Hematopoietic multipotent progenitor cell treated with erythropoietin and hydrocortisone succinate and interleukin-3 and kit ligand, for 15 days (in vitro differentiated cells): Measurements from ENCODE around the gene WDR70.

ENCODE experiments used
- DNase-seq: peaks from one replicate; pipeline ENCODE4 v3.0.0-alpha.2; 2015; ENCODE audit warnings: low spot score

WDR70 gene

GRCh38 chr5:37724395-37725125, 345.4 kb downstream of the WDR70 start:
- no peak for DNase-seq

DNA sequence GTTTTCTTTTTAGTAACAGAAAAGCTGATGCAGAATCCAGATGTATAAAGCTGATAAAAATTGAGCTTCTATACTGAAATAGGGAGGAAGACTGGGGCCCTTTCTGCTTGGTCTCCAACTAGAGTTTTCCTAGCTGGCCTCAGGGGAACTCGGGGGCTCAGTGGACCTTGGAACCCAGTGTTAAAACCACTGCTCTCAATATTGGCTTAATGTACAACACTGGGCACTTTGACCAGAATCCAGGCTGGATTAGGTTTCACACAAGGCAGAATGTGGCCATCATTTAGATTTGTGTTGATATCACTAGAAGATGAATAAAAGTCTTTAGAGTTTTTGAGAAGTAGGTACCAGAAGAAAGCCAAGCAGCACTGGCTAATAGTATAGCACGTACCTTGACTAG, 346.1 kb downstream of the WDR70 start:
- no peak for DNase-seq

GRCh38 chr5:37727238-37727637, 348.1 kb downstream of the WDR70 start:
- DNase-seq = no peak

DNA sequence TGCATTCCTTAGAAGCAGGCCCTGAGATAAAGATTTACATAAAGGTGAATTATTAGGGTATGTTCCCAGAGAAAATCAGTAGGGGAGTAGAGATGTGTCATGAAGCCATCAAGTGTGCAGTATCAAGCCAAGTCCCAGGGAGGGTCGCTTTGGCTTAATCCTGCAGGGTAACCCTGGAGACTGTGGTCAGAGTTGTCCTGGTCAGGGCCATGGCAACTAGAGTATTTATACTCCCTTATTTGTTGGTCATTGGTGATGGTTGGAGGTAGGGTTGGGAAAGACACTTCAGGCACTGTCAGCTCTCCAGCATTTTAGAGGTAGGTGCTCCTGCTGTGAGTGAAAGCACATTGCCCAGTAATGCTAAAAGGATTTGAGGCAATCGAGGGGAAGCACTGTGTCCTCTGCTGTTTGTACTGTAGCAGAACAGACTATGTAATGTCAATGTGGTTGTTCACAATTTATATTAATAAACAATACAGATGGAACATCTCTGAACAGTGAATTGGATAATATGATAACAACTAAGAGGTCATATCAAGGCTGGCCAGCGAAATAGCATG, 351.9 kb downstream of the WDR70 start:
- no peak for DNase-seq

DNA sequence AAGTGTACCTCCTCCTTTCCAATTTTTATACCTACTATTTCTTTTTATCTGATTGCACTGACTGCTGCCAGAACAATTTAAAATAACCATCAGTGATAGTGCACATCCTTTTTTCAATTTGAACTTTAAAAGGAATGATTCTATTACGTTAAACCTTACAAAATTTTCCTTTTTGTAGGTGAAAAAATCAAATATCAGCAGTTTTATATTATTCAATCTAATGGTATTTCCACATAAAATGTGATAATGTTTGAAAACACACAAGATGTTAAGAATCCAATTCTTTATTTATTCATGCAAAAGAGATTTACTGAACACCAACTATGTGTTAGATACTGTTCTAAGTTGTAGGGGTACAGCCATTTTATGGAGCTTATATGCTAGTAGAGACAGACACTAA, 355.0 kb downstream of the WDR70 start:
- DNase-seq = no peak

- DNase-seq = no peak
Measured at GRCh38 chr5:37735649-37736347, 356.7 kb downstream of the WDR70 start.

- no peak for DNase-seq
Measured at GRCh38 chr5:37736397-37736796, 357.3 kb downstream of the WDR70 start.

GRCh38 chr5:37737326-37738056, 358.4 kb downstream of the WDR70 start:
- no peak for DNase-seq

- peak; percentile 24 for DNase-seq
Measured at GRCh38 chr5:37738057-37738691, 359.1 kb downstream of the WDR70 start.

DNA sequence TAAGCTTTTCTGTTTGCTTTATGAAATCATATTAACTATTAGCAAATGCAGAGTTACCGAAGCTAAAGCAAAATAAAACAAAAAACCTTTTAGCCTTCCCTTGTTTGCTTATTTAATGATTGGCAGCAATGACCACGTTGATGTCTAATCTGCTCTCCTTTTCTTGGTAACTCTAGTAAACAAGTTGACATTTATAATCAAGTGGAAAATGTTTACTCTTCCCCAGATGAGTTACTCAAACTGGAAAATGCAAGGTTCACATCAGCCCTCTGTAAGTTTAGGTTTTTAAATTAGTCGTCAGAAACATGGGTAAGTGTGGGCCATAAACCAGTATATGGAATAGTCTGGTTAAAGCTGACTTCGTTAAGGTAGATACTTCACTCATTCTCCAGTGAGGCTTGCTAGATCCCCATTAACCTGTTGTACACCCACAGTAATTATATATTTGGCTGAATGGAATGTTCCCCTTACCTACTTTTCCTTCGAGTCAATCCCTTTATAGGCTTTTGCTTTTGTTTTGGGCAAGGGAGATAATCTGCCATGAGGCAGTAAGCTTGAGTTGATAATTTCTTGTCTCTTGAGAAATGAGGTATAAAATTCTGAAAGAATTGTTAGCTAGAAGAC, 359.9 kb downstream of the WDR70 start:
- DNase-seq = no peak

DNA sequence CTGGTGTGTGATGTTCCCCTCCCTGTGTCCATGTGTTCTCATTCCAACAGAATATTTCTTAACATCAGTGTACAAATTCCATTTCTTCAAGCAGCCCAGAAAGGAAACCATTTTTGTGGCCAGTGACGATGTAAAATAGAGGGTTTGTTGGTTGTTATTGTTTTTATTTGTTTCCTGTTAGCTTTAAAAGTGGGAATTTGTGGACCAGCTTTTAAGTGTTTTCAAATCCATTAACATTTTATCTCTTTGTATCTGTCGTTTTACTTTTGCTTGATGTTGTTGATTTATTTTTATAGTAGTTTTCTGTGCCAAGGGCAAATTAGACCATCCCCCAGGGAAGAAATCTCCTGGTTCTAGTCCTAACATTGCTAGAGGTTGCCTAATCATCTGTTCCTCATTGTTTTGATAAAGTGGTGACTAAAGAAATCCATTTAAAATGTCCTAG, 360.7 kb downstream of the WDR70 start:
- no peak for DNase-seq

- DNase-seq = no peak
Measured at GRCh38 chr5:37740331-37741066, 361.4 kb downstream of the WDR70 start.

- no peak for DNase-seq
Measured at GRCh38 chr5:37742111-37742510, 363.0 kb downstream of the WDR70 start.

DNA sequence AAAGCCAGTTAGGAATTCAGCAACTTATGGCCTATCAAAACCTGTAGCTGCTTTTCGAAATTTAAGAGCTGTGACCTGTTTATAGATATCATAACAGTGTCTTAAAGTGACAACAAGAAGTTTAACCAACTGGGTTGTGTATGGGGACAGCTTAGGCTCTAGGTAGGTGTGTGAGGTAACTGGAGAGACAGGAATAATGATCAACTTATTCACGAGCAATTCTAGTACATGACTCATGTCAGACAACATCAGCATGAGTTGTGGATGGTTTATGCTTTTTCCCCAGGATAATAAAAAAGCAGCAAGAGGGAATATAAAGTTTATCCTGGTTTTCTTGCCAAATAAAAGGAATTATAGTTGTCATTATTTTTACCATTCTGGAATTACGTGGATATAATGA, 372.1 kb downstream of the WDR70 start:
- no peak for DNase-seq

DNA sequence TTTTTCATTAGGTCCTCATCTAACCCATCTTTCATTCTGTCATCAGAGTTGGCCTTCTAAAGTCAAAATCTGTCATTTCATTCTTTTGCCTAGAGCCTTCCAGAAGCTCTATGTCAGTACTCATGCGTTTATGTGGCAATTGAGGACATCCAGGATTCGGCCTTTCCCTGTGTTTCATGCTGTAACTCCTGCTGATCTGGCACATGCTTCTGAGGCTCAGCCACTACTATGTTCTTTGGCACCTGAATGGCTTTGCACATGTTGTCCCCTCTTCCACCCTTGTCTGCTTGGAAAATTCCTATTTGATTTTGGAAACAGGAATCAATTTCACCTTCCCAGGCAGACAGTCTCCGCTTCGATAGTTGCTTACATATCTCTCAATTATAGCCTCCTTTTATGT, 375.9 kb downstream of the WDR70 start:
- no peak for DNase-seq

DNA sequence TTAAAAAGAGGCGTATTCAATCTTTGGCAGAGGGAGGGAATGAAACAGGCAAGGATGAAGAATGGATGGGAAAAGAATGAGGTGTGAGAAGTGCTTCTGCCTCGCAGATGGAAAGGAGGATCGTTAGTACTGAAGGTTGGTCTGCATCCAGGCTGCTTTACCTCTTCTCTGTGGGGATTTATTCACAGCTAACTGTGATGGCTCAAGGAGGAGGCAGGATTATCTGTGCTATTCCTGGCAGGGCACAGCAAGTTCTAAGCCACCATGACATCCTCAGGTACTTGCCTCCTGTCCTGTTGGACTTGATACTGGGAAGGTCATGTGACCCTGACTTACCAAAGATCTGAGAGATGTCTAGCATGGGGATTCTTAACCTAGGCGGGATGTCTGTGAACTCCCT, 376.5 kb downstream of the WDR70 start:
- no peak for DNase-seq

- DNase-seq = no peak
Measured at GRCh38 chr5:37756248-37756647, 377.1 kb downstream of the WDR70 start.

- no peak for DNase-seq
Measured at GRCh38 chr5:37757980-37758582, 379.0 kb downstream of the WDR70 start.

DNA sequence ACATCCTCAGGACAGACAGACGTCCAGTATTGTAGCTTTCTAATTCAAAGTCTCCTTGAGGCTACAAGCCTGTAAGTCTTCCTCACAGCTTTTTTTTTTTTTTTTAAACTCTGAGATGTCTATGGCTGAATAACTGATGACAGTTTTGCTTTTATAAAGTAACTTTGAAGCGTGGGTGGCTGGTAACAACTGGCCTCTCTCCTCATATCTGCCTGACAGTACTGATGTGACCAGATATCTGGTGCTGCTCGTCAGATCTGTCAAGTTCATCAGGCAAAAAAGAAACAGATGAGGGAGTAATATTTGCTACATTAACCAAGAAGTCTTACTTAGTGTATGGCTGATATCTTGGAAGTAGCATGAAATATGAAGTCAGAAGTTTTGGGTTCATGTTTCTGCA, 388.1 kb downstream of the WDR70 start:
- no peak for DNase-seq

DNA sequence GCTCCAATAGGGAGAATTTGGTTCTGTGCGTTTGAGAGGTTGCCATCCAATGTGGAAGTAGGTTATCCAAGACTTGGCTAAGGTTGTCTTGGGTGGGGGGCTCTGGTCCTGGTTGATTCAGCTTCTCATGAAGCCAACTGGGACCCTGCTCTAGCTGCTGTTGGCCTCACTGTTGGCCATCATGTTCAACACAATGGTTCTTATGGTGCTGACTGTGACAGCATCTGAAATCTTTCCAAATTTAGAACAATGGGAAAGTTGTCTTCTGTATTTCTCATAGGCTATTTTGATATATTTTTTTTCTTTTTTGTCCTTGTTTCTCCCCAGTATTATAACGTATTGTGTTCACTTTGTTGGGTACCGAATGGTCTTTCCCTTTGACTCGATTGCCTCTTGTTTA, 388.8 kb downstream of the WDR70 start:
- no peak for DNase-seq

GRCh38 chr5:37768371-37768770, 389.3 kb downstream of the WDR70 start:
- no peak for DNase-seq
